GM19025 (cell line): ENCODE measurements around the gene NME7.
"Not testable (repeated sequence)": the region's sequence is repeated elsewhere in the genome, so short reads cannot be mapped to it uniquely, and the experiment has no call there.

Source experiments
- ATAC-seq: cut with Tn5 transposase; IDR thresholded peaks from one replicate; pipeline ENCODE4 v1.9.1; 2021; ENCODE audit warnings: mild to moderate bottlenecking, low read depth, moderate library complexity; ENCODE audit not compliant: unreplicated experiment

The NME7 gene

GRCh38 chr1:169308313-169309039, 59.1 kb downstream of the NME7 start:
- ATAC-seq: no peak

- ATAC-seq: no peak
These were observed 60.4 kb downstream of the NME7 start for GRCh38 chr1:169307176-169307575.

GRCh38 chr1:169305948-169306347, 61.6 kb downstream of the NME7 start:
- no peak for ATAC-seq

- ATAC-seq: no peak
These were observed 62.2 kb downstream of the NME7 start for GRCh38 chr1:169305356-169305755.

- ATAC-seq: no peak
These were observed 66.7 kb downstream of the NME7 start for GRCh38 chr1:169300854-169301253.

- ATAC-seq: no peak
These were observed 69.2 kb downstream of the NME7 start for GRCh38 chr1:169298441-169298840.

- ATAC-seq: no peak
These were observed 71.8 kb downstream of the NME7 start for GRCh38 chr1:169295846-169296245.

- no peak for ATAC-seq
These were observed 72.2 kb downstream of the NME7 start for GRCh38 chr1:169295425-169295824.

- ATAC-seq: no peak
These were observed 78.6 kb downstream of the NME7 start for GRCh38 chr1:169289016-169289415.

GRCh38 chr1:169288011-169288414, 79.6 kb downstream of the NME7 start:
- no peak for ATAC-seq

- no peak for ATAC-seq
These were observed 80.3 kb downstream of the NME7 start for GRCh38 chr1:169287280-169287679.

- not testable (repeated sequence) for ATAC-seq
These were observed 86.0 kb downstream of the NME7 start for GRCh38 chr1:169281562-169281961.

GRCh38 chr1:169271098-169271497, 96.5 kb downstream of the NME7 start:
- no peak for ATAC-seq

GRCh38 chr1:169266133-169266532, 101.5 kb downstream of the NME7 start:
- no peak for ATAC-seq

- no peak for ATAC-seq
These were observed 104.5 kb downstream of the NME7 start for GRCh38 chr1:169263059-169263458.

GRCh38 chr1:169261884-169262283, 105.7 kb downstream of the NME7 start:
- no peak for ATAC-seq

GRCh38 chr1:169260478-169261151, 107.0 kb downstream of the NME7 start:
- ATAC-seq: no peak

- no peak for ATAC-seq
These were observed 107.8 kb downstream of the NME7 start for GRCh38 chr1:169259816-169260215.

- ATAC-seq: no peak
These were observed 116.8 kb downstream of the NME7 start for GRCh38 chr1:169250795-169251194.

GRCh38 chr1:169250022-169250421, 117.6 kb downstream of the NME7 start:
- ATAC-seq: no peak

GRCh38 chr1:169249611-169250010, 118.0 kb downstream of the NME7 start:
- no peak for ATAC-seq

GRCh38 chr1:169245706-169246105, 121.9 kb downstream of the NME7 start:
- ATAC-seq: no peak
